RWPE2 (cell line): ENCODE measurements around the gene KIAA1328.

Experiments
- ATAC-seq: fragments of 200-7000 bp; cut with Tn5 transposase; 3 replicates; pipeline ENCODE4 v1.9.1; 2021; ENCODE audit warnings: low read depth
- DNase-seq: peaks from one replicate; pipeline ENCODE4 v3.0.0-alpha.2; 2020; ENCODE audit warnings: low spot score
- H3K27ac ChIP-seq: fragments of 450-650 bp; 2 replicates; pipeline ENCODE4 v1.5.1; 2017; ENCODE audit warnings: mild to moderate bottlenecking; ENCODE audit not compliant: poor library complexity, severe bottlenecking
- H3K27me3 ChIP-seq: fragments of 250-450 bp; sonication (Bioruptor Pico); 2 replicates; pipeline ENCODE4 v1.5.1; 2021; ENCODE audit warnings: mild to moderate bottlenecking, moderate library complexity; ENCODE audit not compliant: insufficient read depth, poor library complexity, severe bottlenecking
- H3K36me3 ChIP-seq: fragments of 250-450 bp; sonication (Bioruptor Pico); 2 replicates; pipeline ENCODE4 v1.5.1; 2020; ENCODE audit warnings: low read depth, mild to moderate bottlenecking, moderate library complexity
- H3K4me1 ChIP-seq: fragments of 250-450 bp; sonication (Bioruptor Pico); 2 replicates; pipeline ENCODE4 v1.5.1; 2021; ENCODE audit warnings: mild to moderate bottlenecking, moderate library complexity; ENCODE audit not compliant: insufficient read depth, poor library complexity, severe bottlenecking
- H3K4me3 ChIP-seq: fragments of 250-450 bp; sonication (Bioruptor Pico); 2 replicates; pipeline ENCODE4 v1.5.1; 2021; ENCODE audit warnings: mild to moderate bottlenecking, moderate library complexity; ENCODE audit not compliant: severe bottlenecking
- H3K9me3 ChIP-seq: fragments of 250-450 bp; sonication (Bioruptor Pico); 2 replicates; pipeline ENCODE4 v1.5.1; 2021; ENCODE audit warnings: mild to moderate bottlenecking, moderate library complexity; ENCODE audit not compliant: severe bottlenecking
- CTCF ChIP-seq: fragments of 450-650 bp; IDR thresholded peaks from one replicate; pipeline ENCODE4 v1.5.1; 2017; ENCODE audit warnings: mild to moderate bottlenecking, moderate library complexity; ENCODE audit not compliant: poor library complexity, severe bottlenecking

The KIAA1328 gene

GRCh38 chr18:37249171-37249886 is 420.4 kb downstream of the KIAA1328 start:
- no peak for TF ChIP-seq CTCF
- H3K27ac ChIP-seq = no peak overlapping the region
- no peaks in the 10 kb centered on the region for H3K36me3 ChIP-seq
- no peaks in the 10 kb centered on the region for H3K4me1 ChIP-seq
- no peaks in the 10 kb centered on the region for H3K9me3 ChIP-seq
- H3K27me3 ChIP-seq = no peaks in the 10 kb centered on the region
- no peak overlapping the region for H3K4me3 ChIP-seq
- no peak for DNase-seq
- no peak for ATAC-seq

DNA sequence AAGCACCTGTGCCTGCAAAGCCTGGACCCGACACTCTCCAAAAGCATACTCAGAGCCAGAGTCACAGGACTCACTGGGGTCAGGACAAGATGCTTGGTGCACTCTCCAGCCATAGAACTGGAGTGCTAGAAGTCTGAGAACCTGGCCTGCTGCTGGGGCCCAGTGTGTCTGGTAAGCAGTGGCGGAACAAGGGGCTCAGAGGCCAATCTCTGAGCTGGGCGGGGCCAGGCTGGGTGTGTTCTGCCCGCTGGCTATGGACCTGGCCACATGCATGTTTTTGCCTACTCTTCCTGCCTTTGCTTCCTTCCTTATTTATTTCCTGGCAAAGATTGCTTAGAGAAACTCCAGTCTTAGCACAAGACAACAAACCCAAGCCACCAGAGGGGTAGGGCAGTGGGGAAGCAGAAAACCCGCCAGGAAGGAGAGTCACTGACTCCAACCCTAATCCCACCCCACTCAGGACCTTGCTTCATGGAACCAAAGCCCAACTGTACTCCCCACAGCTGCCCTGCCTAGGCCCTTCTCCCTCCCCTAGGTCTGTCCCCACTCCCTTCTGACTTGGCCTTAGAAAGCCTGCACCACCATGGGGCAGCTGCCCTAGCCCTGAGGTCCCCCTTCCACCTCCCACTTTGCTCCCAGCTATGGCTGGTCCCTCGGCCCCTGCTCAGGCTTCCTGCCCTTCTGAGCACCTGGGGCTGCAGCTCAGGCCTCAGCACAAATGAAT is 421.1 kb downstream of the KIAA1328 start:
- TF ChIP-seq CTCF = no peak
- Histone ChIP-seq H3K27me3 (no peaks in the 10 kb centered on the region), H3K27ac (no peak overlapping the region), H3K4me3 (no peak overlapping the region), H3K36me3 (no peaks in the 10 kb centered on the region), H3K4me1 (no peaks in the 10 kb centered on the region), H3K9me3 (no peaks in the 10 kb centered on the region)
- ATAC-seq (no peak), DNase-seq (no peak)

DNA sequence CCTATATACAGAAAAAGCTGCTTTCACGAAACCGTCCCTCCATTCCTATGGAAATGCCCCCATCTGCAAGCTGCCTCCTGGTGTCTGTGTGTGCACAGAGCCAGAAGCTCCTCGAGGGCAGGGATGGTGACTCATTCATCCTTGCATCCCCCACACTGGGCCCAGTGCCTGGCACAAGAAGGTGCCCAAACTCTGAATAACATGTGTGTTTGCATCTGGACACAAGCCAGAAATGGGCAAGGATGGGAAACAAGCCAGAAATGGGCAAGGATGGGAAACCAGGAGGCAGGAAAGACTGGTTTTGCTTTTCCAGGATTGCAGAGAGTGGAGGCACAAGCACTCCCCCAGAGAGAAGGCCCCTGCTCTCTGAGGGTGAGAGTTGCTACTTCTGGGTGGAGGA is 422.8 kb downstream of the KIAA1328 start:
- Histone ChIP-seq H3K27me3 (no peaks in the 10 kb centered on the region), H3K36me3 (no peaks in the 10 kb centered on the region), H3K4me3 (no peak overlapping the region), H3K9me3 (no peaks in the 10 kb centered on the region), H3K4me1 (no peaks in the 10 kb centered on the region), H3K27ac (no peak overlapping the region)
- no peak for TF ChIP-seq CTCF
- peak; percentile 21 for DNase-seq
- no peak for ATAC-seq

DNA sequence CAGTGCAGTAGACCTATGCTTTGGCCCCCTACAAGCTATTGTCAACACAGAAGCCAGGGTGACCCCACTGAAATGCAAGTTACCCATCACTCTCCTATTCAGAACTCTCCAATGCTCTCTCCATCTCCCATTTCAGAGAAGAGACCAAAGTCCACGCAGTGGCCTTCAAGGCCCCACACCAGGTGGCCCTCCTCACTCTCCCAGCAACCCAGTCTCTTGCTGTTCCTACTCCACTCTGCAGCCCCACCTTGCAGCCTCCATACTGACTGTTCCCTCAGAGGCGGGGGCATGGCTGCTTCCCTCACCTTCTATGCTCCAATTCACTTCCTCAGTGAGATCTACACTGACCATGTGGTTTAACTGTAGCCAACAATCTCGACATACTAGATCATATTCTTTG is 423.4 kb downstream of the KIAA1328 start:
- TF ChIP-seq CTCF = no peak

More for the DNA sequence above, 423.4 kb downstream of the KIAA1328 start:
- no peak for DNase-seq
- H3K9me3 ChIP-seq = no peaks in the 10 kb centered on the region
- no peak overlapping the region for H3K4me3 ChIP-seq
- peaks cover 1% of the 10 kb centered on the region for H3K27me3 ChIP-seq
- H3K27ac ChIP-seq = no peak overlapping the region
- ATAC-seq = no peak
- H3K4me1 ChIP-seq = no peaks in the 10 kb centered on the region
- H3K36me3 ChIP-seq = no peaks in the 10 kb centered on the region
